GM18520 (cell line): ENCODE measurements around the gene FMO1.
"Not testable (repeated sequence)": the region's sequence is repeated elsewhere in the genome, so short reads cannot be mapped to it uniquely, and the experiment has no call there.

Source experiments
- ATAC-seq: cut with Tn5 transposase; IDR thresholded peaks from one replicate; pipeline ENCODE4 v1.9.1; 2021; ENCODE audit not compliant: unreplicated experiment

Gene FMO1, protein sequence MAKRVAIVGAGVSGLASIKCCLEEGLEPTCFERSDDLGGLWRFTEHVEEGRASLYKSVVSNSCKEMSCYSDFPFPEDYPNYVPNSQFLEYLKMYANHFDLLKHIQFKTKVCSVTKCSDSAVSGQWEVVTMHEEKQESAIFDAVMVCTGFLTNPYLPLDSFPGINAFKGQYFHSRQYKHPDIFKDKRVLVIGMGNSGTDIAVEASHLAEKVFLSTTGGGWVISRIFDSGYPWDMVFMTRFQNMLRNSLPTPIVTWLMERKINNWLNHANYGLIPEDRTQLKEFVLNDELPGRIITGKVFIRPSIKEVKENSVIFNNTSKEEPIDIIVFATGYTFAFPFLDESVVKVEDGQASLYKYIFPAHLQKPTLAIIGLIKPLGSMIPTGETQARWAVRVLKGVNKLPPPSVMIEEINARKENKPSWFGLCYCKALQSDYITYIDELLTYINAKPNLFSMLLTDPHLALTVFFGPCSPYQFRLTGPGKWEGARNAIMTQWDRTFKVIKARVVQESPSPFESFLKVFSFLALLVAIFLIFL

DNA sequence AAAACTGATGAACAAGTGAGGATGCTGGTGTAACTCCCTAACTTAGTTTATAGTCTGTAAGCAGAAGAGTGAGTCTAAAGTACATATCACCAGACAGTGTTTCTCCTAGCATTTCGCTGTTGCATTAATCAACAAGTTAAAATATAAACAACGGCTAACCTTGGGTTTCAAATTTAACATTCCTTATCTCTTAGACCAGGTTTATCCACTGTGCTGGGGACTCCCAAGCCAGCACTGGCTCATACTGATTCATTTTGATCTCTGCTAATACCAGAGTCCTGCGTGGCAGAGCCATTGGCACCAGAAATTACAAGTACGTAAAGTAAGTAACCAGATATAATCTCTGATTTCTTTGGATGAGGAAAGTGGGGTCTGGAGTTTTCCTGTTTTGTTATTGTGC, at the start of gene FMO1:
Gene FMO1, plus strand, starts transcription at position 193 of the 400 bp plus-strand sequence. CDS start 9,594 bp downstream, outside the sequence.
- ATAC-seq = no peak

DNA sequence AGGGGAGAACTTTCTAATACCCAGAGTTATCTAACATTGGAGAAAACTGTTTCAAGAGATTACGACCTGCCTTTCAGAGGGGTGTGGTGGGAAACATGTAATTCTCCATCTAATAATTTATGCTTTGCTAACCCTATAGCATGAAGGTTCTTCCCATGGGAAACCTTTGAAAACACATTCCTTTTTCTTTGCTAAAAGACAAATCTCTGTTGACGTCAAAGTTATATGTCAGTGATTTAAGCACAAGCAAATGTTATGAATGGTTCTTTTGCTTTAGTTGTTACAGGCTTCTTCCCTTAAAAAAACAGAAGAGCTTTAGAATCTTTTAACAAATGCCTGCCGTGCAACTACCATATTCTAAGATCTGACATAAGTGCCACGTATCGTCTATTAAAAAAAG, 44.0 kb upstream of the FMO1 start:
- no peak for ATAC-seq

DNA sequence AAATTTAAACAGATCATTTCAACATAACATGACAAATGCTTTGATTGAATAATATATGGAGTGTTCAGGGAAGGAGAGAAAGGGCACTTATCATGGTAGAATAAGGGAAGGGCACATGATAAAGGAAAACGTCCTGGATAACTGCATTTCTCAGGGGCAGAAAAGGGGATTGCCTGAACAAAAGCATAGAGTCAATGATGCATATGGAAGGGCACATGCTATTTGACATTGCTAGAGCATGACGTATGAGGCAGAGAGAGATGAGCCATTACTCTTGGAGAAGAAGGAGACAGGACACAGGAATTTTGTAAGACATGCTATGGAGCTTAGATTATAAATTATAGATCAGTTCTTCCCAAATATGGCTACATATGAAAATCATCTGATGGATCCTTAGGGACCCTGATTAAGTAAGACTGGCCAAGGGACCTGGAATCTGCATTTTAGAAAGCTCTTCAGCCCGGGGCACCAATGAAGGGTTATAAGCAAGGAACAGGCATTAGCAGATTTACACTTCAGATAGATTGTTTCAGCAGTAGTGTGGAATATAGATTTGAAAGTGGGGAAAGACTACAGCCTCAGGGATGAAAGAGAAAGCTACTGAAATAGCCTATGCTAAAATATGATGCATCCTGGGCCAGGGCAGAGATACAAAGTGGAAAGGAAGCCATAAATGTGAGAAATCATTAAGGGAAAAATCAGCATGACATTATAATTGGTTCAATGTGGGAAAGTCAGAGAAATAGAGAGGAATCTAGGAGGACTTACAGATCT, 41.9 kb upstream of the FMO1 start:
- ATAC-seq = no peak

DNA sequence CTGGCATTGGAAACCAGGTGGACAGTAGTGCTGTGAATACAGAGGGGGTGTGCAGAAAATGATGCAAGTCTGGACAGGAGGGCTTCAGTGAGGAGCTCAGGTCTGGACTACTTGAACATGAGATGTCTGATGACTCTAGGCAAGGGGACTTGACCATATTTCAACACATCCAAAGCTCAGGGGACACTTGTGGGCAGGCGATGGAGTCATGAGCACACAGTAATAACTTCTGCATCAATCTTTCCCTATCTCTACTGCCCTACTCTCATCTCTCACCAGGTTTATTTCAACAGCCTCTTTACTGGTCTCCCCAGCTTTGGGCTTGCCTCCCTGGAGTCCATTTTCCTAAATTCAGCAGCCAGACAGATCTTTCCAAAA, 41.3 kb upstream of the FMO1 start:
- no peak for ATAC-seq

DNA sequence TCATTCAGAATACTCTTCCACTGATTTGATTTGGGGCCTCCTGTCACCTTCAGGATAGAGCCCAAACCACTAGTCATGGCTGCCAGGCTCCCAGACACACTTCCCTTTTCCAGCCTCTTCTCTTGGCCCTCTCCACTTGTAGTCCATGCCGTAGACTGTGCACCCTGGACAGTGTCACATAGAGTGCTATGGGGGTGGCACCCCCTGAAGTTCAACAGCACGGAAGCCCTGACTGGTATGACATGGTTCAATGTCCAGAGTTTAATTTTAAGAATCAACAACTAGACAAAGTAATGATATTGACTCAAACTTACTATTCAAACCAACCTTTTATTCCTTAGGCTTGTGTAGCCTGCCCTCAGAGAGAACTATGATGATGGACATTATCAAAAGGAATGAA, 40.9 kb upstream of the FMO1 start:
- no peak for ATAC-seq

DNA sequence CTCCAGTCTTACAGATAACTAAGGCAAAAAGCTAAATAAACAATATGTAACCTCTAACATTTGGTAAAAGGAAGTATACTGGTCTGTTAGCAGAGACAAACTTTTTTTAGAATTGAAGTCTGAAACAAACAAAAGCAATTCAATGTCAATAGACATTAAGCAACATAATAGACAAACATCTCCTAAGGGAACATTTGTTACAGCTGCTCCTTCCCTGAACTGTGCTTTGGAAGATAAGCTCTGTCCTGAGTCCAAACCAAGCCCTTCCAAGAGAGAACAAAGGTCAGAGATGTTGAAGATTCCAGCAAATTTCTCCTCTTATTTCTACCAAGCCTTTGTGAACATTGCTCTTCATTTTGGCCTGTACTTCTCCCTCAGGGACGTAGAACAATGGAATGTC, 37.9 kb upstream of the FMO1 start:
- ATAC-seq = no peak

DNA sequence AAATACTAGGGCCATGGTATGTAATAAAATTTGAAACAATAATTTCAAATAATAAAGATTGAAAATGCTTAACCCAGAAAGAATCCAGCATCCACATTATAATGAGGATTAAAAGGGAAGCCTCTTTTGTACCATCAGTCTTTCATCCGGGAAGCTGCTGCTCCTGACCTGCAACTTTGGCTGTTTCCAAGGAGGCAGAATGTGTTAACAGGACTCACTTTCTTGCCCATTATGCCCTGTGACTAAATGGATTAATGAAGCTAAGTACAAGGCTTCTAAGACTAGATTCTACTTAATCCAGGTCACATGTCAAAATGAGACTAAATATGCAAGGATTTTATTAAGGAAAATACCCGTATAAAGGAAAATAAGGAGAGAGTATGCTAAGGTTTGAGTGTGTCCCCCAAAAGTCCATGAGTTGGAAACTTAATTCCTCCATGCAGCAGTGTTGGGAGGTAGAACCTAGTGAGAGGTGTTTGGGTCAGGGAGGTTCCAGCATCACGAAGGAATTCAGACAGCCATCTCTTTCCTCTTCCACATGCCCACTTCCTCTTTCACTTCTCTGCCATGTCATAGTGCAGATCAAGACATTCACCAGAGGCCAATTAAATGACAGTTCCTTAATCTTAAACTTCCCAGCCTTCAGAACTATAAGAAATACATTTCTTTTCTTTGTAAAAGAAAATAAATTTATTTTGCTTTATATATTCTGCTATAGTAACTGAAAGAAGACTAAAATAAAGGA, 35.5 kb upstream of the FMO1 start:
- ATAC-seq = no peak

DNA sequence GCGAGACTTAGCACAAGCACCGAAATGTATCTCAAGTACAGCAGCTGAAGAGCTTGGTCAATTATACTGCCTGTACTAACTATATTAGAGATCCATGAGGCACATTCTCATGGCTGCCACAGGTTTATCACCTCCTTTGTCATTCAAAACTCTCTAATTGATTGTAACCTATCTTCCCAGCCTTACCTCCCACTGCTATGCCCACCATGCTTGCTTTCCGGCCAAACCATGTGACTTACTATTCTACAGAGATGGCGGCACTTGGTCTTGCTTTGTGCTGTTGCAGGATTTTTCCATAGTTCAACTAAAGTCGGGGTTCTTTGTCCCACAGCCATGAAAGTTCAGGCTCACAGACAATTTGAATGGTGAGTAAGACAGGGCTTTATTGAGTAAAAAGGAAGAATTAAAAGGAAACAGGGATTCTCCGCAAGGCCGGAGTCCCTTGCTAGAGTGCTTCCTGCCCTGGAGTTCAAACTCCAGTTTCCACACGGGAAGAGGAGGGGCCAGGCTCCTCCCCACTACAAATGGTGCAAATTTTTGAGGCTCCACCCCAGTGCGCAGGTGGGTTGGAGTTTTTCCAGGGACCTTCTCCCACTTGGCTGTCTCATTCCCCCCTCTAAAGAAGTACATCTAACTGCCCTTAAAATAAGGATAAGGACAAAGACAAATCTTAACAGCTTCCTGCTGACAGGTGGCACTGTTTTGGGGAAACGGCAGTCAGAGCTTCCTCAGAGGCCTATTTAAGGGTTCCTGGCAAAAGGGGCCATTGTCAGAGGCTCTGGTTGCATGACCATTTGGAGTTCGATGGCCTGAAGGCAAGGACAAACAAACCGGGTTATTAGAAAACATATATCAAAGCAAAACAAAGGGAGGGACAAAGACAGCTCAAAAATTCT, 34.5 kb upstream of the FMO1 start:
- no peak for ATAC-seq

DNA sequence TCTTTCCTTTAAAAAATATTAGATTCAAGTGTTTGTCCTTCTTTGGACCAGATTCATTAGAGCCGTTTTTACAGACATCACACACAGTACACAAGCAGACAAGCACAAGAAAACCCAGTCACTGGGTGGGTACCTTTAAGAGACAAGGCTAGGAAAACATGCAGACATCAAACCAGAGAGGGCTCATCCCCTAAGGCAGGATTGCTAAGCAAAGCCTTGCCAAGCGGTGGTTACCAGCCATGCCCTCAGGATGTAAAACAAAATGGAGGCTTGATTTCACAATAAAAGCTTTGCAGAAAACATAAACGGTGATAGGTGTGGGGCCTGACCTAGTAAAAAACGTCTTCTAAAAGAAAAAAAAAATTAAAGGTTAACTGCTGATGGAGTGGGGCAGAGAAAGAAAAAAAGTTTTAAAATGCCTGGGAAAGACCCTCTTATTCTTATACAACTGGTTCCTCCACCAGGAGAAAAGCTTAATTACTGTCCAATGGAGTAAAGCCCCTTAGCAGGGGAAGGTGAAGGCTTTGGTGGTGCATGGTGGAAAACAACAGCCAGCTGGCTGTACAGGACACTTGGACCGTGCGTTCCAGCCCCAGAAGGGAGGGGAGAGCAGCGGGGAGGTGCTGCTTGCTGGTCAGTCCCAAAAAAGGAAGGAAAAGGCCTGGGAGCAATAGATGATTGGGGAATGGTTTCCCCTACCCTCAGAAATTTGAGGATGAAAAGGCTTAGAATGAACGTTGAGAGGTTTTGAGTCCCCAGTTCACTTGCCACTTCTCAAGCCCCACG, 30.4 kb upstream of the FMO1 start:
- ATAC-seq = no peak

DNA sequence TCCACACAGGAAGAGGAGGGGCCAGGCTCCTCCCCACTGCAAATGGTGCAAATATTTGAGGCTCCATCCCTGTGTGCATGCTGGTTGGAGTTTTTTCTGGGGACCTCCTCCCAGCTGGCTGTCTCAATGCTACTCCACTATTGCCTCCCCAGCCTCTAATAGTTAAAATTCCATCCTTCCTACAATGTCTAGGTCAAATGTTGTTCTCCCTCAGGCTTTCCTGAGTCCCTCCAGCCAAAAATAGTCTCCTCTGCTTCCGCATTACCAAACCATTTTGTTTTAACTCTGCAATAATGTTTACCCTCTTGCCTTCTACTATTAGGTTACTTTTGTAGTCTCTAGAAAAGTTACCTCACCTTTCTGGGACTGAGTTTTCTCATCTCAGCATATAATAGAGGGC, 29.6 kb upstream of the FMO1 start:
- no peak for ATAC-seq

DNA sequence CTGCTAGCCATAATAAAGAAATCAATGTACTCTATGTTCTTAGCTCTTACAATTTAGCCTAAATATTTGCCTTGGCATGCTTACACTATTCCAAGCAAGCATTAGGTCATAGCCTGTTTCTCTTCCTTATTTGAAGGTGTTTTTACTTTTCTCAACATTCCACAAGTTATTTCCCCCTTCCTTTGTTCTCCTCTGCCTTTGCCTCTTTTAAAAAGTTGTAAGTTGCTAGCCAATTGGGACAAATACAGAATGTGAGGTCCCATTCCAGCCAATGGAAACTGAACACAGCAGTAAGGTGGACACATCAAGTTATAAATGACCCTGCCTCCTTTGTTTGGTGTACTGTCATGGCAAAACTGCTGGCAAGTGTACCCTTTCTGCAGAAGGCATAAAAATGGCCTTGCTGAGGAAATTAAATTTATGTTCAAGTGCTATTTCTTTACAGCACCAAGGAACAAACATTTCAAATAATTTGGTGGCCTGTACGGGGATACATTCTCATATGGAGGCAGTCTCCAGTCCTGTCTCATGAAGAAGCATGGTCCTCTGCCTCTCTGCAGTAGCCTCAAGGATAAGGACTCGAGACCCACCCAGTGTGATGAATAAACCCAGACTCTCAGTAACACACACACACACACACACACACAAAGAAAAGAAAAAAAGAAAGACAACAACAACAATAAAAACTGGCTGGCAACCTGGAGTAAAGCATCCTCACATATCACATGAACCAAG, 28.8 kb upstream of the FMO1 start:
- ATAC-seq = no peak

DNA sequence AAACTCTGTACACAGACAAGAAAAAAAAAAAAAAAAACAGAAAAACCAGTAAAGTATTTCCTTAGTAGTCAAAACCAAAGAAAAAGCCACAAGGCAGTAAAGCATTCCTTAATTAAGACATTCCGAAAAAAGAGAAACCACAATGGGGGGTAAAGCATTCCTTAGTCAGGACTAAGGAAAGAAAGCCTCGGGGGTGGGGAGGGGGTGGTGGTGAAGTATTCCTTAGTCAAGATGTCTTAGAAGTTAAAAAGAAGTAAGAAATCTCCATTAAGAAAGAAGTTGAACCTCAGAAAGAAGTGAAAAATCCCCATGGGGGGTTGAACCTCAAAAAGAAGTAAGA, 28.2 kb upstream of the FMO1 start:
- no peak for ATAC-seq

DNA sequence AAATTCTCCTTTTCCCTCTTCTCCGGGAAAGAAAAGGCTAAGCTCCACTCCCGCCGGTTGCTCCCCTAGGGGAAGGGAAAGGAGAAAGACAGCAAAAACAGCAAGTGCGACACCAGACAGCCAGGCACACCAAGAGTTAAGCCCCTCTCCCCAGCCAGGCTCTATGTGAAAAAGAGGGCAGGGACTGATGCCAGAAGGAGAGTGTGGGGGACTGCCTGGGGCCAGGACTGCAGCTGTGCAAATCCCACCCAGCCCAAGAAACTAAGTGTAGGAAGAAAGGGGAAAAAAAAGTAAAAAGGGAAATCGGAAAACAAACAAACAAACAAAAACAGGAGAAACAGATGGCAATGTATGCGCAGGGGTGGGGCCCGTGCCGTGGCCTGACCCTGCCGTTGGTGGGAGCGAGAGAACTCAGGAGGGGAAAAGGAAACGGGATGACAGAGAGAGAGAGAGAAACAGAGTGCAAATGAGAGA, 27.7 kb upstream of the FMO1 start:
- ATAC-seq = no peak

DNA sequence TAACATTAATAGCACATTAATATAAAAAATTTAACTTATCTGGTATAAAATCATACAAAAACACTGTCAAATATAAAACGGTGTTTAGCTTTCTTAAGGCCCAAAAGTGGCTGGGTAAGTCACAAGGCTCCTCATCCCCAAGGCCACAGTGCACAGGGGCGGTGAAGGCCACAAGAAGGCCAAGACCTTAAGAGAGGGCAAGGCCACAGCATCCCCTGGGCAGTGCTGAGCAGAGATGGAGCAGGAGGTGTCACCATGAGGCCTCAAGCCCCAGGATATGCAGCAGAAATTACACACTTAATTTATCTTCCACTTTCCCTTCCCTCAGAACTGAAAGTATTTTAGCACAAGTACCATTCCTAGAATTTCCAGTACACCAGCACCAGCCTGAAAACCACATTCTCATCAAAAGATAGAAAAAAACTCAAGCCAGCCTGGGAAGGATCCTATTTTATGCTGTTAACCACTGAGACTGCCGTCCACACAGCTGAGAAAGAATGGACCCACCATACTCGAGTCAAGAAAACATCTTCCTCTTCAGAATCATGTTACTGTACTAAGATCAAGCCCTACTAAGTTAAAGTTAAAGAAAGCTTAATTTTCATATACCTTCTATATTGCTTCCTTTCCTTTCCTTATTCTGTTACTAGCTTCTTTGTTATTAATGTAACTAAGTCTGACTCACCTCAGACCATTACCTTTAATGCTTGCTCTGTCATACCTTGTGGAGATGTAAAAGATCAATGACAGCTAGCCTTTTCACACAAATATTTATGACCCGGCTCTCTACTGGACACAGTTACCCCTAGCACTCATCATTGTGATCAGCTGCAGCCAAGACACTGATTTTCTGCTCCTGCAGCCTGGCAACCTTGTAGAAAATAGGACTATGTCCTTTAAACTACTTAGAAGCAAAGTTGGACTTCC, 26.4 kb upstream of the FMO1 start:
- ATAC-seq = no peak

DNA sequence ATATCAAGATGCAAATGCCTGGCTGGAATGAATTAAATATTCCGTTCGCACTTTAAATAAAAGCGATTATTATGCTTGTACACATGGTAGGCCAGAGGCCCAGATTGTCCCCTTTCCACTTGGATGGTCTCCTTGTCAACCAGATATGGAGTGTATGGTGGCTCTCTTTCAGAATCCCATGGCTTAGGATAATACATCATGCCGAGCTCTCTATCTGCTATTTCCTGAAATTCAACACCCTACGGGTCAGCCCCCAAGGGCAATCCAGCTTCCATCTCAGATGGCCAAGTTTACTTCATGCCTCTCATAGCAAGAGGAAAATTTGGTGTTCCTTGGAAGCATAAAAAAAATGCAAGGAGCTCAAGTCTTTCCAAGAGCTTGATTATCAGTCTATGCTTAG, 25.4 kb upstream of the FMO1 start:
- ATAC-seq = no peak

DNA sequence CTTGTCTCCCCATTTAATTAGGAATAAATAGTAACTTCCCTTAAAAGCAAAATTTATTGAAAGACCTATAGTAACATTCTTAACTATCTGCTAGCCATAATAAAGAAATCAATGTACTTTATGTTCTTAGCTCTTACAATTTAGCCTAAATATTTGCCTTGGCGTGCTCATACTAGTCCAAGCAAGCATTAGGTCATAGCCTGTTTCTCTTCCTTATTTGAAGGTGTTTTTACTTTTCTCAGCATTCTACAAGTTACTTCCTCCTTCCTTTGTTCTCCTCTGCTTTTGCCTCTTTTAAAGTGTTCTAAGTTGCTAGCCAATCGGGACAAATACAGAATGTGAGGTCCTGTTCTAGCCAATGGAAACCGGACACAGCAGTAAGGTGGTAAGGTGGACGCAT, 24.0 kb upstream of the FMO1 start:
- ATAC-seq = not testable (repeated sequence)

DNA sequence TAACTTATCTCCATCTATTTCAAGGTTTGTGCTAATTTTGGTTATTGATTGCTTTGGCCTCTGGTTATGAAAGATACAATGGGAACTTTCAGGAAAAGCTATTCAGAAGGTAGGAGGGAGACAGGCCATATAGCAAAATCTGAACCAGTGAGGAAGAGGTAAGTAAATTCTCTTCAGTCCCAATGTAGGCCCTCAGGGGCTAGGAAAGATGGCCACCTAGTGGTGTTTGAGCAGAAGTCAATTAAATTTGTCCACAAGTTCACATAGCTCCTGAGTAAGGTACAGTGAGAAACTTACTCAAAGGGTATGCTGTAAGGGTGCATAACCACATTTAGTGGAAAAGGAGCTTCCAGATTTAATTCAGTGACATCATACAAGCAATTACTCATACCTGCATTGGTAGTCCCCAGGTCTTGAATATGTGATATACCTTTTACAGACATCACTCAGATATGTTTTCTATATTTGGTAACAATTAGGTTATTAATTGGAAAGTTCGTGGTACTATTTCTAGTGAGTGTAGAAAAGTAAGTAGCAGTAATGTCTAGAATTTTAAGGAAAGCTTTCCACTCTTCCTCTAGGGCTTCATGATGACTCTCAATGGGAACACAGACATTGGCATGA, 21.4 kb upstream of the FMO1 start:
- peak; percentile 79 for ATAC-seq
